Neutrophil (primary cell): ENCODE data around the gene WDR27.
A peak's percentile ranks its signal among the peaks of the same experiment; 100 is the strongest.
"Not testable (repeated sequence)": the region's sequence is repeated elsewhere in the genome, so short reads cannot be mapped to it uniquely, and the experiment has no call there.

Experiments
- H3K27ac ChIP-seq: fragments of 200-600 bp; sonication (generic); 2 replicates; pipeline ENCODE4 v1.5.1; 2016; ENCODE audit warnings: mild to moderate bottlenecking, moderate library complexity
- H3K27me3 ChIP-seq: fragments of 200-600 bp; sonication (generic); 2 replicates; pipeline ENCODE4 v1.6.0; 2016; ENCODE audit warnings: mild to moderate bottlenecking
- H3K36me3 ChIP-seq: fragments of 200-600 bp; sonication (generic); 2 replicates; pipeline ENCODE4 v1.5.1; 2017
- H3K4me1 ChIP-seq, 2 experiments: fragments of 200-600 bp in 1 of 2; sonication (generic) in 1 of 2; 1 replicate in 1 of 2; 2 replicates in 1 of 2; pipeline versions ENCODE4 v1.5.1 to v1.6.1; 2013 to 2016; ENCODE audit warnings: low read depth in 1 of 2, low read length in 1 of 2, mild to moderate bottlenecking in 1 of 2, moderate library complexity in 1 of 2; ENCODE audit not compliant: control insufficient read depth in 1 of 2, insufficient read depth in 1 of 2
- H3K4me3 ChIP-seq, 2 experiments: fragments of 200-600 bp in 1 of 2; sonication (generic) in 1 of 2; 1 replicate in 1 of 2; 2 replicates in 1 of 2; pipeline ENCODE4 v1.5.1; 2013 to 2016; ENCODE audit warnings: low read depth in 1 of 2, low read length in 1 of 2, mild to moderate bottlenecking in 1 of 2, moderate library complexity in 1 of 2
- H3K9me3 ChIP-seq: fragments of 200-600 bp; sonication (generic); 2 replicates; pipeline ENCODE4 v1.5.1; 2016
- TF ChIP-seq, protein P1 (sequence below): fragments of 200-600 bp; sonication (generic); IDR thresholded peaks from 2 replicates; pipeline ENCODE4 v1.5.1; 2016; ENCODE audit warnings: antibody characterized with exemption

WDR27 gene

DNA sequence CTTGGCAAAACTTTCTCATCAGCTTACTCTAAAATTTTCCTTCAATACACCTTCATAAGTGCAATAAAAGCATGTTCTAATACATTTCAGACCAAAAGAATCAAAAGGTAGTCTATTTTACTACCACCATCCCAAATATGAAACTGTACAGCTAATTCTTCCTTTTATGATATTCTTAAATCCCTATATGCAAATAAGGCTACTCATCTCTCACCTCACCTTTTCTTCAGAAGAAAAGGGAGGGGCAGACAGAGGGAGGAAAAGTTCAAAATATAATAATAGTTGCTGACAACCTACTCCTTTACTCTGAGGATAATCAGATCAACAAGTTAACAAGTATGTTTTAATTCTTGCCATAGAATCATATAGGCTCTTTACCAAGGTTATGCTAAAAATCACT lies 7.5 kb upstream of the WDR27 start:
- H3K4me3 ChIP-seq, result no peak overlapping the region
- H3K27ac ChIP-seq, result no peak overlapping the region
- no peaks in the 10 kb centered on the region for H3K27me3 ChIP-seq
- H3K9me3 ChIP-seq, result no peaks in the 10 kb centered on the region
- peaks cover 10% of the 10 kb centered on the region for H3K36me3 ChIP-seq
- no peaks in the 10 kb centered on the region for H3K4me1 ChIP-seq
- TF ChIP-seq, protein P1, sequence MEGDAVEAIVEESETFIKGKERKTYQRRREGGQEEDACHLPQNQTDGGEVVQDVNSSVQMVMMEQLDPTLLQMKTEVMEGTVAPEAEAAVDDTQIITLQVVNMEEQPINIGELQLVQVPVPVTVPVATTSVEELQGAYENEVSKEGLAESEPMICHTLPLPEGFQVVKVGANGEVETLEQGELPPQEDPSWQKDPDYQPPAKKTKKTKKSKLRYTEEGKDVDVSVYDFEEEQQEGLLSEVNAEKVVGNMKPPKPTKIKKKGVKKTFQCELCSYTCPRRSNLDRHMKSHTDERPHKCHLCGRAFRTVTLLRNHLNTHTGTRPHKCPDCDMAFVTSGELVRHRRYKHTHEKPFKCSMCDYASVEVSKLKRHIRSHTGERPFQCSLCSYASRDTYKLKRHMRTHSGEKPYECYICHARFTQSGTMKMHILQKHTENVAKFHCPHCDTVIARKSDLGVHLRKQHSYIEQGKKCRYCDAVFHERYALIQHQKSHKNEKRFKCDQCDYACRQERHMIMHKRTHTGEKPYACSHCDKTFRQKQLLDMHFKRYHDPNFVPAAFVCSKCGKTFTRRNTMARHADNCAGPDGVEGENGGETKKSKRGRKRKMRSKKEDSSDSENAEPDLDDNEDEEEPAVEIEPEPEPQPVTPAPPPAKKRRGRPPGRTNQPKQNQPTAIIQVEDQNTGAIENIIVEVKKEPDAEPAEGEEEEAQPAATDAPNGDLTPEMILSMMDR, result no peak

GRCh38 chr6:169707772-169708171 lies 5.9 kb upstream of the WDR27 start:
- no peak overlapping the region for H3K4me3 ChIP-seq
- no peaks in the 10 kb centered on the region for H3K9me3 ChIP-seq
- H3K27ac ChIP-seq, result no peak overlapping the region

DNA sequence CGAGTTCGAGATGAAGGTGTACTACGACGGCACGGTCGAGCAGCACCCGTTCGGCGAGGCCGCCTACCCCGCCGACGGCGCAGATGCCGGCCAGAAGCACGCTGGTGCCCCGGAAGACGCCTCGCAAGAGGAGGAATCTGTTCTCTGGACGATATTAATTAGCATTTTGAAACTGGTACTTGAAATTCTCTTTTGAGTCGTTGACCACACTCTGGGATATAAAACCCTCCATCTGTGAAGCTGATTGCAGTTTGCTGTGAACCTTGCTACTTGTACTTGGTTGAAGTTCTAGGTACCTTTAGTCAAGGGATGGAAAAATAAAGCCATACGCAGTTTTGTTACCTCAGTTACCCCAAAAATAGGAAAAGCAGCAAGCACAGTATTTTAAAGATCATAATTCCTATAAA lies 1.0 kb upstream of the WDR27 start:
- Histone ChIP-seq H3K27ac (peak overlapping the region; percentile 85), H3K4me3 (peak overlapping the region; percentile 88 to 92), H3K9me3 (no peaks in the 10 kb centered on the region), H3K36me3 (no peaks in the 10 kb centered on the region), H3K27me3 (no peaks in the 10 kb centered on the region), H3K4me1 (peaks cover 22 to 25% of the 10 kb centered on the region in 2 experiments)
- TF ChIP-seq, protein P1, result no peak

More at GRCh38 chr6:169707772-169708171, 5.9 kb upstream of the WDR27 start:
- peaks cover 4 to 5% of the 10 kb centered on the region in 2 experiments for H3K4me1 ChIP-seq
- TF ChIP-seq, protein P1, result no peak
- no peaks in the 10 kb centered on the region for H3K27me3 ChIP-seq
- H3K36me3 ChIP-seq, result peaks cover 10% of the 10 kb centered on the region

DNA sequence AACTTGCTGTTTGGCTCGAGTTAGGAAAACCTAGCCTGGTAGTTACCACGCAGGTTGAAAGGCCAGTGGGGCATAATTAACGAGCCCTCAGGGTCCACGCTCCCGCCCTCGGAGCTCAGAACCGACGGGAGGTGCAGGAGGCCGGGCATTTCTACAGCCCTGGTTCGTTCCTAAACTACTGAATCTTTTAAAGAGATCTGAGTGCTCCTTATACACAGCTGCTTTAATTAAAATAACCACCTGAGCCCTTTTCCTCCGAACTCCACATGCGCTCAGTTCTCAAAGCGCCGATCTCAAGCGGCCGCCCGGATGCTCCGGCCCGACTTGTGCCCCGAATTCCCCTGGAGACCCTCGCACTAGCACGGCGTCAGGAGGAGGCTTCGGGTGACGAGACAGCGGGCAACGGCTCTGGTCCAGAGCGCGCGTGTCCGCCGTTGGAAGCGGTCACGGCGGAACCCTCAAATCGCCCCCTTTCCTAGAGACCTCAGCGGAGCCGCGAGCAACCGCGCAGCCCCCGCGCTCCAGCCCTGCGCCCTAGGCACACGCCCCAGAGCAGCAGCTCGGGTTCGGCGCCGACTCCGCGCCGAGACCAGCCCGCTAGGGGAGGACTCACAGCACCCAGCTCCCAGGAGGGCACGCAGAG lies 397 bp downstream of the WDR27 start:
- H3K4me3 ChIP-seq, result peak overlapping the region; percentile 88 to 92
- TF ChIP-seq, protein P1, result no peak
- no peaks in the 10 kb centered on the region for H3K36me3 ChIP-seq
- H3K27ac ChIP-seq, result peak overlapping the region; percentile 85
- no peaks in the 10 kb centered on the region for H3K27me3 ChIP-seq
- peaks cover under 1% of the 10 kb centered on the region for H3K9me3 ChIP-seq
- peaks cover 22 to 25% of the 10 kb centered on the region in 2 experiments for H3K4me1 ChIP-seq

- H3K4me1 ChIP-seq, result peaks cover 22 to 25% of the 10 kb centered on the region in 2 experiments
- no peak overlapping the region for H3K4me3 ChIP-seq
- H3K36me3 ChIP-seq, result no peaks in the 10 kb centered on the region
- H3K27ac ChIP-seq, result no peak overlapping the region
- peaks cover 5% of the 10 kb centered on the region for H3K9me3 ChIP-seq
- H3K27me3 ChIP-seq, result no peaks in the 10 kb centered on the region
- TF ChIP-seq, protein P1, result no peak
Measured at GRCh38 chr6:169700296-169700695, 1.5 kb downstream of the WDR27 start.

DNA sequence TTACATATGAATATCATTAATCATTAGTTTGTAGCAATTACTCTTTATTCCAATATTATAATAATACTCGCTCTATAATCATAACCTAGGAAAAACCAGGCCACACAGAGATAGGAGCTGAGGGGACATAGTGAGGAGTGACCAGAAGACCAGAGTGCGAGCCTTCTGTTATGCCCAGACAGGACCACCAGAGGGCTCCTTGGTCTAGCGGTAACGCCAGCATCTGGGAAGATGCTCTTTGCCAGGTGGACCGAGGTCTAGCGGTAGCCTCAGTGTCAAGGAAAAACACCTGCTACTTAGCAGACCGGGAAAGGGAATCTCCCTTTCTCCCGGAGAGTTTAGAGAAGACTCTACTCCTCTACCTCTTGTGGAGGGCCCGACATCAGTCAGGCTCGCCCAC lies 4.7 kb downstream of the WDR27 start:
- H3K27ac ChIP-seq, result not testable (repeated sequence)

More for the DNA sequence above, 4.7 kb downstream of the WDR27 start:
- H3K4me3 ChIP-seq, H3K9me3 ChIP-seq, H3K36me3 ChIP-seq, H3K27me3 ChIP-seq: not testable (repeated sequence)
- peaks cover 14 to 16% of the 10 kb centered on the region in 2 experiments for H3K4me1 ChIP-seq
